Sigmoid colon (tissue), 4 donors: Measurements from ENCODE around the gene MPPED1.

Experiments used
- EP300 ChIP-seq, 4 donors: sonication (generic); formaldehyde crosslinking; IDR thresholded peaks; one replicate each; pipeline ENCODE4 v1.6.1; 2017; ENCODE audit warnings: antibody characterized with exemption in 4 of 4
- POLR2AphosphoS5 ChIP-seq, 4 donors: sonication (generic); formaldehyde crosslinking; IDR thresholded peaks; one replicate each; pipeline ENCODE4 v1.6.1; 2017; ENCODE audit warnings: antibody characterized with exemption in 4 of 4
- TF ChIP-seq, protein P1 (sequence below), 4 experiments: fragments of 450-650 bp in 3 of 4; fragments of 200-600 bp in 1 of 4; IDR thresholded peaks; one replicate each; pipeline ENCODE4 v1.5.1; 2016 to 2019; ENCODE audit warnings: antibody characterized with exemption in 4 of 4, mild to moderate bottlenecking in 3 of 4, moderate library complexity in 2 of 4

DNA sequence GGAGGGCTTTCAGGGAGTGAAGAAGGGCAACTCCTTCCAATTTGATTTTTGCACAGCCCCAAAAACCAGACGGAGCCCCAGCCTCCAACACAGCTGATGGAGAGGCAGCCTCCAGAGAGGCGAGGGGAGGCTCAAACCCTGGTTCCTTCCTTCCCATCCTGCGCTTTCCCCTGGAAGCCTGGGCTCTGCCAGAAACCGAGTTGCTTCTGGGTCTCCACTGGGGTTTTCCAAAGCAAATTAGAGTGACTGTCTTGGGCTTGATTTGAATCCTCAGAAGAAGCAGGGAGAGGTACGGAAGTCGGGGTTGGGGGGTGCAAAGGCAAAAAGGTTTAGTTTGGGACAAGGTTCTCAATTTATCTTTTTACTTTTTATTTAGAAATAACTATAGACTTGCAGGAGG lies 129.2 kb downstream of the MPPED1 start:
- TF ChIP-seq POLR2AphosphoS5 (IDR thresholded peaks at IDR 0.05) (no peak), EP300 (IDR thresholded peaks at IDR 0.05) (no peak)
- TF ChIP-seq, protein P1, sequence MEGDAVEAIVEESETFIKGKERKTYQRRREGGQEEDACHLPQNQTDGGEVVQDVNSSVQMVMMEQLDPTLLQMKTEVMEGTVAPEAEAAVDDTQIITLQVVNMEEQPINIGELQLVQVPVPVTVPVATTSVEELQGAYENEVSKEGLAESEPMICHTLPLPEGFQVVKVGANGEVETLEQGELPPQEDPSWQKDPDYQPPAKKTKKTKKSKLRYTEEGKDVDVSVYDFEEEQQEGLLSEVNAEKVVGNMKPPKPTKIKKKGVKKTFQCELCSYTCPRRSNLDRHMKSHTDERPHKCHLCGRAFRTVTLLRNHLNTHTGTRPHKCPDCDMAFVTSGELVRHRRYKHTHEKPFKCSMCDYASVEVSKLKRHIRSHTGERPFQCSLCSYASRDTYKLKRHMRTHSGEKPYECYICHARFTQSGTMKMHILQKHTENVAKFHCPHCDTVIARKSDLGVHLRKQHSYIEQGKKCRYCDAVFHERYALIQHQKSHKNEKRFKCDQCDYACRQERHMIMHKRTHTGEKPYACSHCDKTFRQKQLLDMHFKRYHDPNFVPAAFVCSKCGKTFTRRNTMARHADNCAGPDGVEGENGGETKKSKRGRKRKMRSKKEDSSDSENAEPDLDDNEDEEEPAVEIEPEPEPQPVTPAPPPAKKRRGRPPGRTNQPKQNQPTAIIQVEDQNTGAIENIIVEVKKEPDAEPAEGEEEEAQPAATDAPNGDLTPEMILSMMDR (IDR thresholded peaks at IDR 0.05): no peak
